Fibroblast of skin of right quadriceps (primary cell): ENCODE results near the gene SMIM36.
"Not testable (repeated sequence)": the region's sequence is repeated elsewhere in the genome, so short reads cannot be mapped to it uniquely, and the experiment has no call there.

Experiments
- DNase-seq: peaks from one replicate; pipeline ENCODE4 v3.0.0-alpha.2; 2013

SMIM36 gene

GRCh38 chr17:55453839-55454557, 57.3 kb downstream of the SMIM36 start:
- DNase-seq: no peak

GRCh38 chr17:55452139-55452790, 59.0 kb downstream of the SMIM36 start:
- DNase-seq: peak; percentile 77

GRCh38 chr17:55451758-55452138, 59.5 kb downstream of the SMIM36 start:
- DNase-seq: no peak

GRCh38 chr17:55451203-55451641, 60.0 kb downstream of the SMIM36 start:
- DNase-seq: peak; percentile 79

- no peak for DNase-seq
Measured at GRCh38 chr17:55450232-55450825, 60.9 kb downstream of the SMIM36 start.

GRCh38 chr17:55448681-55449080, 62.6 kb downstream of the SMIM36 start:
- DNase-seq: peak; percentile 74

GRCh38 chr17:55446581-55447205, 64.6 kb downstream of the SMIM36 start:
- no peak for DNase-seq

- not testable (repeated sequence) for DNase-seq
Measured at GRCh38 chr17:55446004-55446403, 65.2 kb downstream of the SMIM36 start.

GRCh38 chr17:55444471-55445441, 66.5 kb downstream of the SMIM36 start:
- DNase-seq: no peak

- DNase-seq: no peak
Measured at GRCh38 chr17:55443904-55444303, 67.3 kb downstream of the SMIM36 start.

GRCh38 chr17:55442953-55443683, 68.1 kb downstream of the SMIM36 start:
- DNase-seq: peak; percentile 44

- no peak for DNase-seq
Measured at GRCh38 chr17:55442462-55442861, 68.8 kb downstream of the SMIM36 start.

GRCh38 chr17:55441544-55441943, 69.7 kb downstream of the SMIM36 start:
- no peak for DNase-seq

- no peak for DNase-seq
Measured at GRCh38 chr17:55440391-55440790, 70.9 kb downstream of the SMIM36 start.

- no peak for DNase-seq
Measured at GRCh38 chr17:55437159-55437605, 74.1 kb downstream of the SMIM36 start.

GRCh38 chr17:55436224-55437158, 74.8 kb downstream of the SMIM36 start:
- no peak for DNase-seq

- DNase-seq: no peak
Measured at GRCh38 chr17:55435408-55435807, 75.8 kb downstream of the SMIM36 start.

- DNase-seq: peak; percentile 58
Measured at GRCh38 chr17:55434721-55435120, 76.5 kb downstream of the SMIM36 start.

- peak; percentile 97 for DNase-seq
Measured at GRCh38 chr17:55433629-55434422, 77.4 kb downstream of the SMIM36 start.
